GM12878 (cell line): ENCODE measurements around the gene BTNL2. TPM values are rescaled to one million over a fixed set of nuclear protein-coding genes. Genes with fewer than 3 reads are reported as not detected.
A peak's percentile ranks its signal among the peaks of the same experiment; 100 is the strongest.

Experiments
- BACH1 ChIP-seq: fragments of 450-650 bp; IDR thresholded peaks from 2 replicates; pipeline ENCODE4 v1.6.1; 2017; ENCODE audit warnings: mild to moderate bottlenecking, borderline replicate concordance
- CREB1 ChIP-seq: IDR thresholded peaks from 2 replicates; pipeline ENCODE4 v1.6.1; 2012; ENCODE audit warnings: low read depth, mild to moderate bottlenecking, inconsistent platforms
- CREM ChIP-seq: IDR thresholded peaks from 2 replicates; pipeline ENCODE4 v1.6.1; 2014; ENCODE audit warnings: antibody characterized with exemption, low read depth
- FOS ChIP-seq: IDR thresholded peaks from 3 replicates; pipeline ENCODE4 v1.6.1; 2011; ENCODE audit warnings: borderline replicate concordance; ENCODE audit not compliant: insufficient read length; ENCODE audit errors: extremely low read depth
- GATAD2B ChIP-seq: fragments of 450-650 bp; conservative IDR thresholded peaks from 2 replicates; pipeline ENCODE4 v1.6.1; 2017; ENCODE audit warnings: low read depth, mild to moderate bottlenecking, moderate library complexity
- HDGF ChIP-seq: fragments of 450-650 bp; IDR thresholded peaks from 2 replicates; pipeline ENCODE4 v1.6.1; 2016; ENCODE audit warnings: antibody characterized with exemption
- IKZF2 ChIP-seq, 2 experiments: fragments of 450-650 bp; IDR thresholded peaks; 2 replicates each; pipeline ENCODE4 v1.6.1; 2017; ENCODE audit warnings: mild to moderate bottlenecking in 2 of 2, moderate library complexity in 2 of 2
- MLLT1 ChIP-seq: fragments of 450-650 bp; IDR thresholded peaks from 2 replicates; pipeline ENCODE4 v1.6.1; 2016; ENCODE audit warnings: mild to moderate bottlenecking
- MXI1 ChIP-seq: fragments of 150-350 bp; IDR thresholded peaks from 2 replicates; pipeline ENCODE4 v1.6.1; 2011; ENCODE audit warnings: low read depth, mild to moderate bottlenecking, inconsistent platforms, low read length, improper control_type of control experiment
- NBN ChIP-seq: fragments of 450-650 bp; IDR thresholded peaks from 2 replicates; pipeline ENCODE4 v1.6.1; 2016
- NFXL1 ChIP-seq: fragments of 450-650 bp; IDR thresholded peaks from 2 replicates; pipeline ENCODE4 v1.6.1; 2017; ENCODE audit warnings: antibody characterized with exemption, mild to moderate bottlenecking, borderline replicate concordance
- PML ChIP-seq: IDR thresholded peaks from 2 replicates; pipeline ENCODE4 v1.6.1; 2012; ENCODE audit warnings: low read length, inconsistent platforms
- SIX5 ChIP-seq: IDR thresholded peaks from 2 replicates; pipeline ENCODE4 v1.6.1; 2011; ENCODE audit warnings: mild to moderate bottlenecking, low read depth, low read length, moderate library complexity; ENCODE audit not compliant: severe bottlenecking
- SP1 ChIP-seq: IDR thresholded peaks from one replicate; pipeline ENCODE4 v1.6.1; 2011; ENCODE audit warnings: low read depth, low read length
- SREBF1 ChIP-seq: IDR thresholded peaks from 2 replicates; pipeline ENCODE4 v1.6.1; 2012; ENCODE audit warnings: mild to moderate bottlenecking, low read length
- SREBF2 ChIP-seq: IDR thresholded peaks from 2 replicates; pipeline ENCODE4 v1.6.1; 2012; ENCODE audit warnings: mild to moderate bottlenecking, low read length
- YBX1 ChIP-seq: fragments of 450-650 bp; IDR thresholded peaks from 2 replicates; pipeline ENCODE4 v1.6.1; 2016; ENCODE audit warnings: antibody characterized with exemption
- ZBTB4 ChIP-seq: fragments of 450-650 bp; formaldehyde crosslinking; IDR thresholded peaks from 2 replicates; pipeline ENCODE4 v1.4.0; 2022; ENCODE audit warnings: mild to moderate bottlenecking, moderate library complexity
- ZNF217 ChIP-seq: fragments of 450-650 bp; IDR thresholded peaks from 2 replicates; pipeline ENCODE4 v1.6.1; 2017; ENCODE audit warnings: antibody characterized with exemption, mild to moderate bottlenecking
- ZZZ3 ChIP-seq: IDR thresholded peaks from 2 replicates; pipeline ENCODE4 v1.6.1; 2011; ENCODE audit warnings: low read depth; ENCODE audit not compliant: control insufficient read depth, insufficient read length
- polyA plus RNA-seq, 11 experiments: library from polyadenylated mRNA; depleted of rRNA in 4 of 11; unstranded in 6 of 11; stranded (reverse) in 5 of 11; fragments of >200 nt; fragmentation: Nextera tagmentation in 4 of 11; fragmentation: Illumina TruSeq in 1 of 11; extraction: Ambion mirVana in 4 of 11; extraction: Trizol in 1 of 11; gene quantifications; 1 replicate in 1 of 11; 2 replicates in 10 of 11; pipeline versions ENCODE4 v1.2.1 to v1.2.3, GENCODE V29; 2011 to 2016; ENCODE audit warnings: inconsistent platforms in 2 of 11, missing spikeins in 2 of 11, low read depth in 1 of 11
- total RNA-seq, 4 experiments: library from RNA; depleted of rRNA in 3 of 4; stranded (reverse); fragments of >200 nt in 3 of 4; fragmentation: Illumina TruSeq in 1 of 4; extraction: Trizol in 1 of 4; gene quantifications; 2 replicates each; pipeline versions ENCODE4 v1.2.1 to v1.2.3, GENCODE V29; 2013 to 2021
- TF ChIP-seq, protein P1 (sequence below): IDR thresholded peaks from 2 replicates; pipeline ENCODE4 v1.6.1; 2011; ENCODE audit warnings: mild to moderate bottlenecking, low read depth, low read length, moderate library complexity; ENCODE audit not compliant: insufficient replicate concordance
- TF ChIP-seq, protein P2 (sequence below): fragments of 450-650 bp; IDR thresholded peaks from 2 replicates; pipeline ENCODE4 v1.6.1; 2017; ENCODE audit warnings: mild to moderate bottlenecking, moderate library complexity

The BTNL2 gene
- total and polyA plus RNA-seq, 10 of the 15 experiments (the other 5 are each of a cell fraction or from before 2014, with no cell fraction given): 0.11 to 0.29 (median 0.26) TPM; not detected in 5

DNA sequence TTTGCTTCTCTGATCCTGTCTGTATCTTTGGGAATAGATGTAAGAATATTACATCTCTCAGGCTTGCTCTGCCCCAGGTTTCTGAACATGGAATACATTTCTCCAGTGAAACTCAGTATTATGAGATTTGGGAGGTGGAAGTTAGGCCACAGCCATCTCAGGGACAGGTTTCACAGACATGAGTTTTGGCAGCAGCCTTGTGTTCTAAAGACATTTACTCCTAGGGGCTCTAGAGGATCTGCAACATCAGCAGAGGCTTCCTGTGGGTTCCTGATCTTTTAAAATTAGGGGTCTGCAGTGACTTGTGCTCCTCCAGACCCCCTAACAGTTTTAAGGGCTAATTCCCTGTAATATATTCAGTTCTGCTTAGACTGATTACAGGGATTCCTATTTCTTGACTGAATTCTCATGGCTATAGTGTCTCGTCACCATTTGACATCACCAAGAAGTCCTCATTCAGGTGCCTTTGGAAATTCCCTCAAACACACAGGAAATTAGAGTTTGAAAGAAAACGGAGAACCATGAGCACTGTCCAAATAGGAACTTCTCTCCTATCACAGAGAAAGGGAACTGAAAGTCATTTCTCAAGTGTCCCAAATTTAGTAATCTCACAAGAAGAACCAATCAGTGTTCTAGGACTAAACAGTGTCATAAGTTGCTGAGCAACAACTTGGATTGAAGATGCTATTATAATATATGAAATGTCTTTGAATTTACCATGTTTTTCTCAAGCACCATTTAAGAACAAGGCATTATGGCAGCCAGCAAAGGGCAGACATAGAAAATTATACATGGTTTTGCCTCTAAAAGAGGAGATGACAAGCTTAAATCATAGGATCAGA lies 30.2 kb upstream of the BTNL2 start (continued):
- TF ChIP-seq SIX5 (no peak), YBX1 (no peak), SP1 (no peak), CREB1 (peak; percentile 97), SREBF1 (no peak), IKZF2 (IDR thresholded peaks at IDR 0.05) (peak; percentile 98 to 99), PML (peak; percentile 85; the same call in 1 of the 2 replicates), SREBF2 (no peak), ZZZ3 (no peak), ZNF217 (no peak), MLLT1 (peak; percentile 27), ZBTB4 (CRISPR knock-in tag) (no peak), GATAD2B (peak; percentile 52), FOS (peak; percentile 12), MXI1 (no peak; the same call in 1 of the 2 replicates), BACH1 (peak; percentile 29; the same call in 1 of the 2 replicates), CREM (peak; percentile 90), NFXL1 (no peak), NBN (peak; percentile 25; the same call in 1 of the 2 replicates), HDGF (no peak)
- TF ChIP-seq, protein P1, sequence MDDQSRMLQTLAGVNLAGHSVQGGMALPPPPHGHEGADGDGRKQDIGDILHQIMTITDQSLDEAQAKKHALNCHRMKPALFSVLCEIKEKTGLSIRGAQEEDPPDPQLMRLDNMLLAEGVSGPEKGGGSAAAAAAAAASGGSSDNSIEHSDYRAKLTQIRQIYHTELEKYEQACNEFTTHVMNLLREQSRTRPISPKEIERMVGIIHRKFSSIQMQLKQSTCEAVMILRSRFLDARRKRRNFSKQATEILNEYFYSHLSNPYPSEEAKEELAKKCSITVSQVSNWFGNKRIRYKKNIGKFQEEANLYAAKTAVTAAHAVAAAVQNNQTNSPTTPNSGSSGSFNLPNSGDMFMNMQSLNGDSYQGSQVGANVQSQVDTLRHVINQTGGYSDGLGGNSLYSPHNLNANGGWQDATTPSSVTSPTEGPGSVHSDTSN: no peak
- TF ChIP-seq, protein P2, sequence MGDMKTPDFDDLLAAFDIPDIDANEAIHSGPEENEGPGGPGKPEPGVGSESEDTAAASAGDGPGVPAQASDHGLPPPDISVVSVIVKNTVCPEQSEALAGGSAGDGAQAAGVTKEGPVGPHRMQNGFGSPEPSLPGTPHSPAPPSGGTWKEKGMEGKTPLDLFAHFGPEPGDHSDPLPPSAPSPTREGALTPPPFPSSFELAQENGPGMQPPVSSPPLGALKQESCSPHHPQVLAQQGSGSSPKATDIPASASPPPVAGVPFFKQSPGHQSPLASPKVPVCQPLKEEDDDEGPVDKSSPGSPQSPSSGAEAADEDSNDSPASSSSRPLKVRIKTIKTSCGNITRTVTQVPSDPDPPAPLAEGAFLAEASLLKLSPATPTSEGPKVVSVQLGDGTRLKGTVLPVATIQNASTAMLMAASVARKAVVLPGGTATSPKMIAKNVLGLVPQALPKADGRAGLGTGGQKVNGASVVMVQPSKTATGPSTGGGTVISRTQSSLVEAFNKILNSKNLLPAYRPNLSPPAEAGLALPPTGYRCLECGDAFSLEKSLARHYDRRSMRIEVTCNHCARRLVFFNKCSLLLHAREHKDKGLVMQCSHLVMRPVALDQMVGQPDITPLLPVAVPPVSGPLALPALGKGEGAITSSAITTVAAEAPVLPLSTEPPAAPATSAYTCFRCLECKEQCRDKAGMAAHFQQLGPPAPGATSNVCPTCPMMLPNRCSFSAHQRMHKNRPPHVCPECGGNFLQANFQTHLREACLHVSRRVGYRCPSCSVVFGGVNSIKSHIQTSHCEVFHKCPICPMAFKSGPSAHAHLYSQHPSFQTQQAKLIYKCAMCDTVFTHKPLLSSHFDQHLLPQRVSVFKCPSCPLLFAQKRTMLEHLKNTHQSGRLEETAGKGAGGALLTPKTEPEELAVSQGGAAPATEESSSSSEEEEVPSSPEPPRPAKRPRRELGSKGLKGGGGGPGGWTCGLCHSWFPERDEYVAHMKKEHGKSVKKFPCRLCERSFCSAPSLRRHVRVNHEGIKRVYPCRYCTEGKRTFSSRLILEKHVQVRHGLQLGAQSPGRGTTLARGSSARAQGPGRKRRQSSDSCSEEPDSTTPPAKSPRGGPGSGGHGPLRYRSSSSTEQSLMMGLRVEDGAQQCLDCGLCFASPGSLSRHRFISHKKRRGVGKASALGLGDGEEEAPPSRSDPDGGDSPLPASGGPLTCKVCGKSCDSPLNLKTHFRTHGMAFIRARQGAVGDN: peak; percentile 90
